Activated naive CD8-positive, alpha-beta T cell treated with anti-CD3 and anti-CD28 coated beads for 36 hours (primary cell): ENCODE results near the gene IL37. TPM values are rescaled to one million over a fixed set of nuclear protein-coding genes. Genes with fewer than 3 reads are reported as not detected.

Experiments used
- DNase-seq: peaks from one replicate; pipeline ENCODE4 v3.0.0; 2021
- H3K27ac Mint-ChIP-seq: one replicate; pipeline ENCODE4 v1.8.0; 2022; ENCODE audit warnings: mild to moderate bottlenecking, moderate library complexity, mixed read lengths
- H3K27me3 Mint-ChIP-seq: one replicate; pipeline ENCODE4 v1.8.0; 2022; ENCODE audit warnings: mild to moderate bottlenecking, mixed read lengths
- H3K36me3 Mint-ChIP-seq: one replicate; pipeline ENCODE4 v1.8.0; 2021; ENCODE audit warnings: mild to moderate bottlenecking, mixed read lengths
- H3K4me1 Mint-ChIP-seq: one replicate; pipeline ENCODE4 v1.8.0; 2021; ENCODE audit warnings: mixed read lengths
- H3K4me3 Mint-ChIP-seq: one replicate; pipeline ENCODE4 v1.8.0; 2022; ENCODE audit warnings: mild to moderate bottlenecking, moderate library complexity, mixed read lengths
- H3K9me3 Mint-ChIP-seq: one replicate; pipeline ENCODE4 v1.8.0; 2022; ENCODE audit warnings: mixed read lengths
- total RNA-seq, 2 experiments: library from RNA; stranded (reverse); gene quantifications; one replicate each; pipeline ENCODE4 v1.2.3, GENCODE V29; 2021

IL37 gene
- total RNA-seq, 2 experiments from 2014 or later, result not detected

DNA sequence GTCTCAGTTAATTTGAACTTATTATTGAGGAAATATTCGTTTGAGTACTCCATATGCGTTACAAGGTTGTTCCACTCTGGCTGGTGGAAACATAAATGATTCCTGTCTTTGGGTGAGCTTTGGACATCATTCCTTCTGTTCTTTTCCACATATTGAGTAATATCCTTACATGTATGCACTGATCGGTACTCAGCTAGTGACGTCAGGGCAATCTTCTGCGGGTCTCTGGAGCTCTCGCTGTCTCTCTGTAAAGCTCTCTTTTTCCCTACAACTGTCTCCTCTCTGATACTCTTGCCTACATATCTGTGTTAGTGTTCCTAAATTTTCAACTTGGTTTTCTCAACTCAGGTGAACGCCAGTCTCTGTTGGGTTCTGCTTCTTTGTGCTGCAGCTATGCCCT lies 43.4 kb downstream of the IL37 start:
- no peaks in the 10 kb centered on the region for H3K9me3 Mint-ChIP-seq
- peaks cover 5% of the 10 kb centered on the region for H3K27me3 Mint-ChIP-seq
- no peak overlapping the region for H3K27ac Mint-ChIP-seq
- H3K36me3 Mint-ChIP-seq, result no peaks in the 10 kb centered on the region
- H3K4me1 Mint-ChIP-seq, result no peaks in the 10 kb centered on the region
- no peak for DNase-seq
- H3K4me3 Mint-ChIP-seq, result no peak overlapping the region

GRCh38 chr2:112957511-112957910 lies 46.5 kb downstream of the IL37 start:
- no peak for DNase-seq
- no peak overlapping the region for H3K4me3 Mint-ChIP-seq
- H3K9me3 Mint-ChIP-seq, result no peaks in the 10 kb centered on the region
- no peaks in the 10 kb centered on the region for H3K4me1 Mint-ChIP-seq
- no peak overlapping the region for H3K27ac Mint-ChIP-seq
- no peaks in the 10 kb centered on the region for H3K36me3 Mint-ChIP-seq
- H3K27me3 Mint-ChIP-seq, result no peaks in the 10 kb centered on the region

GRCh38 chr2:112958428-112959108 lies 47.6 kb downstream of the IL37 start:
- no peaks in the 10 kb centered on the region for H3K27me3 Mint-ChIP-seq
- no peak overlapping the region for H3K27ac Mint-ChIP-seq
- peak; percentile 11 for DNase-seq
- no peaks in the 10 kb centered on the region for H3K9me3 Mint-ChIP-seq
- no peaks in the 10 kb centered on the region for H3K36me3 Mint-ChIP-seq
- H3K4me1 Mint-ChIP-seq, result no peaks in the 10 kb centered on the region
- H3K4me3 Mint-ChIP-seq, result no peak overlapping the region

- Mint-ChIP-seq H3K27ac (no peak overlapping the region), H3K27me3 (no peaks in the 10 kb centered on the region), H3K4me1 (no peaks in the 10 kb centered on the region), H3K4me3 (no peak overlapping the region), H3K36me3 (no peaks in the 10 kb centered on the region), H3K9me3 (no peaks in the 10 kb centered on the region)
- DNase-seq, result no peak
Observed at GRCh38 chr2:112959109-112959812, 48.3 kb downstream of the IL37 start.

DNA sequence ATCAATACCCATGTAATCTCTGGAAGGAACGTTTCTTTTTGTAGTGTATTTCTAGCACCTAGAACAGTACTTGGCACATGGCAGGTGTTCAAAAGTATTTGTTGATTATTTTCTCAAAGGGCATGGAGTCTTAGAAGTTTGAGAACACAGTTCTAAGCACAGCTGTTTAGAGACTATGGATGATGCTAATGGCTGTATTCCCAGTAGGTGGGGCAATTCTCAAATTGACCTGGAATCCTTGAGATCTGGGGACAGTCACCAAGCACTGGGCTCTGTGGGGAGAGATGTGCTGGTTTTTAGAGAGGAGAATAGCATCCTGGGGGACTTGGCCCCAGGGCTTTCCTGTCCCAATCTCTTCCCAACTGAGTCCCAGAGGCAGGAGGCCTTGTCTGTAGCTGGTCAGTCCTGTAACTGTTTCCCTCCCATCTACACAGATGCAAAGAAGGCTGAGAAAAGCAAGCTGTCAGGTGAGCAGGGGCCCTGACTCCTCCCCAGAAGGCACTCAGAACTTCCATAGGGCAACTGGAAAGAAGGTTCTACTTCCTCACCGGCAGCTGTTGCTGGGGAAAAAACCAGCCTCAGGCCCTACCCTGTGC lies 49.4 kb downstream of the IL37 start:
- no peak for DNase-seq
- H3K9me3 Mint-ChIP-seq, result no peaks in the 10 kb centered on the region
- H3K4me3 Mint-ChIP-seq, result no peak overlapping the region
- no peaks in the 10 kb centered on the region for H3K4me1 Mint-ChIP-seq
- no peaks in the 10 kb centered on the region for H3K27me3 Mint-ChIP-seq
- H3K27ac Mint-ChIP-seq, result no peak overlapping the region
- H3K36me3 Mint-ChIP-seq, result no peaks in the 10 kb centered on the region

DNA sequence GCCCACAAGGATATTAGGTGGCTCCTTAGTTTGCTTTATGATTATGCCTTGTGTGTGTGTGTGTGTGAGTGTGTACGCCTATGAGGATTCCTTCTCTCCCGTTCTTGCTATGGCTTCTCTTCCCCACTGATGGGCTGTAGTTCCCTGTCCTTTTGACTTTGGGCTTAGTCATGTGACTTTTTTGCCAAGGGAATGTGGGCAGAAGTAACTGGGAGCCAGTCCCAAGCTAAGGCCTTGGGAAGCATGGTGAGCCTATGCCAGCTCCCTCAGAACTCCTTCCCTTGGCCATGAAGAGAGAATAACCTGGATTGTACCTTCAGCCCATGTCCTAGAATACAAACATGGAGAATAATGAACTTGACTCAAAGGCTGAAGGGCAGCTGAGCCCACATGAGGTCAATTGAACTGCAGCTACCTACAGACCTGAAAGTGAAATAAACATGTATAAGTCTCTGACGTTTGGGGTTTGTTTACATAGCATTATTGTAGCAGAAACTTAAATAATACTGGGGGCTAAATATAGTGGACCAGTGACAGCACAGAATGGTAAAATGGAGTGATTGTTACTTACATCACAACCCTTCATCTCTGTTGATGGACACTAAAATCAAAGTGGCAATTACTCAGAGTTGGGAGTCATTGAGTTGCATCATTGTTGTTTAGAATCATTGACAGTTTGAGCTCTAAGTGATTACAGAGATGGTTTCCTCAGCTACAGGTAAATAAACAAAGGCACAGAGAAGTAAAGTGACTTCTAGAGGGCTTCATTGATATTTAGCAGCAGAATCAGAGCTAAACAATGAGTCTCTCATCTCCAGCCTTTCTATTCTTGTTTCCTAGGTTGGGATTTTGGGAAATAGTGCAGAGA lies 51.6 kb downstream of the IL37 start:
- no peaks in the 10 kb centered on the region for H3K36me3 Mint-ChIP-seq
- no peaks in the 10 kb centered on the region for H3K9me3 Mint-ChIP-seq
- H3K4me1 Mint-ChIP-seq, result no peaks in the 10 kb centered on the region
- H3K27me3 Mint-ChIP-seq, result no peaks in the 10 kb centered on the region
- H3K4me3 Mint-ChIP-seq, result no peak overlapping the region
- DNase-seq, result no peak
- H3K27ac Mint-ChIP-seq, result no peak overlapping the region

DNA sequence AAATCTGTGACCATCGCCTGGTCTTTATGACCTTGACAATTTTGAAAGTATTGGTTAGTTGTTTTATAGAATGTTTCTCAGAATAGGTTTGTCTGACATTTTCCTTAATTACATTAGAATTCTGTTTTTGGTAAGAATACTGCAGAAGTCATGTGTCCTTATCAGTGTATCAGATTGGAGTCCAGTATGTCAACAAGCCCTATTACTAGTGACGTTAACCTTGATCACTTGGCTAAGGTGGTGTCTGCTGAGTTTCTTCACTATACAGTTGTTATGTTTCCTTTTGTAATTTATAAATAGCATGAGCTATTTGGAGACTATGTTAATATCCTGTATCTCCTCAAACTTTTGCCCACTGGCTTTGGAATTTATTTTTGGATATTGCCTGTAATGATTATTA lies 56.1 kb downstream of the IL37 start:
- peaks cover 1% of the 10 kb centered on the region for H3K9me3 Mint-ChIP-seq
- H3K27ac Mint-ChIP-seq, result no peak overlapping the region
- no peaks in the 10 kb centered on the region for H3K36me3 Mint-ChIP-seq
- no peaks in the 10 kb centered on the region for H3K27me3 Mint-ChIP-seq
- H3K4me1 Mint-ChIP-seq, result peaks cover 7% of the 10 kb centered on the region
- no peak for DNase-seq
- H3K4me3 Mint-ChIP-seq, result no peak overlapping the region

Other genes with a start within 250 kb of the IL37 start
- gene NT5DC4, start 190.1 kb upstream of the IL37 start, total RNA-seq, result not detected
- gene CKAP2L, start 146.6 kb upstream of the IL37 start, total RNA-seq, result 10 to 100 TPM; 24.3 to 25.8 TPM
- under 1 TPM; 0.16 to 0.20 TPM for gene IL1A, start 126.7 kb upstream of the IL37 start, total RNA-seq
- not detected for gene IL1B, start 74.4 kb upstream of the IL37 start, total RNA-seq
- gene IL36G, start 66.8 kb downstream of the IL37 start, total RNA-seq, result not detected
- gene IL36A, start 94.3 kb downstream of the IL37 start, total RNA-seq, result not detected
- gene IL36B, start 141.7 kb downstream of the IL37 start, total RNA-seq, result not detected
- gene IL36RN, start 148.0 kb downstream of the IL37 start, total RNA-seq, result not detected
- not detected for gene IL1F10, start 156.8 kb downstream of the IL37 start, total RNA-seq
- gene IL1RN, start 216.4 kb downstream of the IL37 start, total RNA-seq, result under 1 TPM; 0.19 to 0.30 TPM